ENCODE results near the gene KLHL29.

The KLHL29 gene

DNA sequence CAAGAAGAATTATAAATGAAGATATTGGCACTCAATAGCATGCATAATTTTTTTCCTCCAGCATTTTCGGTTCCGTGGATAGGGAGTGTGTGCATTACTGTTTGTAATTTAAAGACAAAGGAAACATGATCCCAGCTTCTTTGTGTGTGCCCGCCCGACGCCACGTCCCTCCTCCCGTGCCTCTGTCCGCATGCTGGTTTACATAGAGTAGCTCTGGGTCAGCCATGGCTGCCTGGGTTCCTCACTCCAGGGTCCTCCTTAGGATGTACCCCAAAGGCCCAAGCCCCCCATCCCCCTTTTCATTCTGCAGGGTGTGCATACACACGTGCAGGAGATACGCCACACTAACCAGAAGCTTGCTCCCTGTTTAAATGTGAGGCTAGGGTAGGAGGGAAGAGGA, 214.7 kb downstream of the KLHL29 start:
- DNase-seq, result no peak

DNA sequence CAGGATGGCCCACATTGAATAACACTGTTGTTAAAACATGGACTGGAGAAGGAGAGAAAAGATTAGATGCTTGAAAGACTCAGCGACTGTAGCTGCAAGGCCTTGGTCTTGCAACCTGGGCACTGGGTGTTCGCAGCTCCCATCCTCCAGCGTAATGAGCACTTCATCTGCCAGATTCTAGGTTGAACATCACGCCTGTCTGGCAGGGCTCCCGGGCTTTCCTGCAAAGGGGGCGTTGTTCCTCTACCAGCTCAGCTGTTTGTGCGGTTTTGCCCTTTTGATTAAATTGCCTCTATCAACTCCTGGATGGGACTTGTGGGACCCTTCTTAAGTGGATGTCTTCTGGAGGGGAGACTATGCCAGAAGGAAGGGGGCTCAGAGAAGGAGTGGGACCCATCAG, 215.4 kb downstream of the KLHL29 start:
- DNase-seq, result no peak

DNA sequence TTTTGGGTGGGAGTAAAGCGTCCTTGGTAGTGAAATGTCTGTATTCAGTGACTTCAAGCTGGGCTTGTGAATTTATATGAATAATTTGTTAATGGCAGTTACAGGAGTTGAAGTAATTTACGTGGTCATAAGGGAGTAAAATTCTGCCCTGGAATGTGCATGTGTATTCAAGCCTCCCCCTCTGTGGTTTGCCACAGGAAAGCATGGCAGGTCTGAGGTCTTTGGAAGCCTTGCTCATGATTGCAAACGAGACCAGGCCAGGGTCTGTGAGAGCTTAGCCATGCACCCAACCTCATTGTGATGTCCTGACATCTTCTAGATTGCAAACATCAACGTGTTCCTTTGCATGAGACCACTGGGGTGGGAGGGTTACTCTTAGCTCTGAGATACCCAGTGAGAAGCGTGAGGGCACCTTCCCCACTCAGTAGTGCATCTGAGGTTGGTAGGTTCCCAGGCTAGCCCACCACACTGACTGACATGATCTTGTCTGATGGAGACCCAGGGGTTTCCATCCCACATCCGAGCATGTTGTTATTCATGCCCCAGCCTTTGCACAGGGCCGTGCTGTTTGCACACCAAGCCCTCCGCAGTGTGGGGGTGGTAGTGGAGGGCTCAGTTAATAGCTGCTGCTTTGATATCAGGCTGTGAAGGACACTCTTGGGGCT, 216.5 kb downstream of the KLHL29 start:
- DNase-seq, result no peak

DNA sequence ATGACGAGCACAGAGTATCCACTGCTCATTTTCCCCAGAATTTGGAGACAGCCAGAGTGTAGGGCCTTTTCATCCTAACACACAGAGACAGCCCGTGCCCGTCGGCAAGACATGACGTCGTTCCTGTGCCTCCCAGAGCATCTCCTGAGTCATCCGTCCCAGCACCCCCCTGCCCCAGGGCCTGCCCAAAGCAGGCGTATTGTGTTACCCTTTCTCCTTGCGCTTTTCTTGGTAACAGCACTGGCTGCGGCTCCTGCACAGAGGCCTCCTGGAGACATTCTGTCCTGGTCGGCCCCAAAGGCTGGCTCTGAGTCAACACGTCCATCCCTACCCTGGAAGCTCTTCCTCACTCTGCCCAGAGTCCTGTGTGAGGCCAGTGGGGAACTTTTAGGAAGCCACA, 217.1 kb downstream of the KLHL29 start:
- no peak for DNase-seq

DNA sequence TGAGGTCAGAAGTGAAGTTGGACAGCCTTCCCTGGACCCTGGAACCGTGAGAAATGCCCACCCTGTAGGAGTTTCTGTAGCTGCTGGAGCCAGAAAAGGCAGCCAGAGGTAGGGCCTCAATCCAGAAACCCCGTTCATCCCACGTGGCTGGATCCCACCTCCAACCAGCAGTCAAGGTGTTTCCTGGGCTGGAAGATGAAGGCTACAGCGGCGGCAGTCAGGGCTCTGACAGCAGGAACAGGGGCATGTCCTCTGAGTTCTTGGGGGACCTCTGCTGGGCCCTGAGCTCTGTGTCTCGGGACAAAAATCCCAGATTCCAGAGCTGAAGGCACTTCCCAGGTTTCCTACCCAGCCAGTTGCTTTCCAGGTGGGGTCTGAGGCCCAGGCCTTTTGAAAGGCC, 218.2 kb downstream of the KLHL29 start:
- no peak for DNase-seq

DNA sequence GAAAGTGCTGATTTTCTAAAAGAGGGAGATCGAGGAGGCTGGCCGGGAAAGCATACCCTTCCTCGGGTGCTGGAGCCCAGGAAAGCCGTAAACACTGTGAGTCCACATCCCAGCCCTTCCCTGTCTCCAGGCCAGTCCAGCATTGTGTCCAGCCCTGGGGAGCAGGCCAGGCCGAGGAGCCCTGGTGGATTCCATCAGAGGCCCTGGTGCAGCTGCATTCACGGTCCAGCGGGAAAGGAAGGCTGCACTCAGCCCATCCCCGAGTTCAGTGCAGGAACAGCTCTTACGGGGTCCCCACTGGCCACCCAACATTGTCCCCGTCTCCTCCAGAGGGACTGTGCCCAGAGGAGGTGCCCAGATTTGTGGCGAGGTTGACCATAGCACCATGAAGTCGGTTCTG, 218.6 kb downstream of the KLHL29 start:
- no peak for DNase-seq

DNA sequence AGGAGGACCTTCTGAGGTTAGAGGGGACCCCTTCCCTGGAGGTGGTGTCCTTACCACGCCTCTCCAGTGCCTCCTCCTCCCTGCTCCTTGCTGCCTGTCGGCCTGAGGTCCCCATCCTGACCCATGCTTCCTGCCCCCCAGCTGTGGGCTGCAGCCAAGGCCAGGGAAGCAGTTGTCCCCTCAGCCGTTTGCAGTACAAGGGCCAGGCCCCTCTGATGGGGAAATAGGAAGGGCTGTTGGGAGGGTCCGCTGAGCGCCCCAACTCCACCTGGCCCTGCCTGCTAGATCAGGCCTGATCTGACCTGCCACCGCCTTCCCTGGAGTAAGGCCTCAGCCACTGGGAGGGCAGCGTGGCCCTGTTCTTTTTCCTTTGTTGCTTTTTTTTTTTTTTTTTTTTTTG, 219.8 kb downstream of the KLHL29 start:
- DNase-seq, result no peak

DNA sequence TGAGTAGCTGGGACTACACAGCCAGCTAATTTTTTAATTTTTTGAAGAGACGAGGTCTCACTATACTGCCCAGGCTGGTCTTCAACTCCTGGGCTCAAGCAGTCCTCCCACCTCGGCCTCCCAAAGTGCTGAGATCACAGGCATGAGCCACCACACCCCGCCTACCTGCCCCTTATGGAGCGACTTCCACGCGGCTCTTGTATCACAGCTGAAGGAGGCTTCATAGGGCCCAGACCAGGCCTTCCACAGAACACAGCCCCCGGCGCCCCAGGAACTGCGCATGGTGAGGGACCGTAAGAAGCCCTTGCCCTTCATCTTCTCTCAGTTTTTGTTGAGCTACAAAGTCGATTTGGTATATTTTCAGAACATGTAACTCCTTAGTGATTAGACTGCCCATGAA, 220.3 kb downstream of the KLHL29 start:
- DNase-seq, result no peak

DNA sequence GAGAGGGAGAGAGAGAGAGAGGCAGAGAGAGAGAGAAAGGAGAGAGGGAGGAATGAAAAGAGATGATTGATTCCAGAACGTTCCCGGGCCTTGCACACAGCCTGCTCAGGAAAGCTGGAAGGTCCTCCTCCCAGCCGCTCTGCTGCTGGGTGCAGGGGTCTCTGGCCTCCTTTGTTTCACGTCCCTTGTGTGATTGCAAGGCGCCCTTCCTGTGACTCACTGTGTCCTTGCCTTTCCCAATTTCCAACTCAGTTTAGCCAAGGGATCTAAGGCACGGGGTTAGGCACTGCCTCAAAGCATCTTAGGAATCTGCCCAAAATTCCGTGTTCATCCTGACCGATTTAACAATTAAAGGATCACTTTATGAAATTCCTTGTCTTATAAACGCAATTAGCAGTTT, 221.2 kb downstream of the KLHL29 start:
- DNase-seq, result no peak

DNA sequence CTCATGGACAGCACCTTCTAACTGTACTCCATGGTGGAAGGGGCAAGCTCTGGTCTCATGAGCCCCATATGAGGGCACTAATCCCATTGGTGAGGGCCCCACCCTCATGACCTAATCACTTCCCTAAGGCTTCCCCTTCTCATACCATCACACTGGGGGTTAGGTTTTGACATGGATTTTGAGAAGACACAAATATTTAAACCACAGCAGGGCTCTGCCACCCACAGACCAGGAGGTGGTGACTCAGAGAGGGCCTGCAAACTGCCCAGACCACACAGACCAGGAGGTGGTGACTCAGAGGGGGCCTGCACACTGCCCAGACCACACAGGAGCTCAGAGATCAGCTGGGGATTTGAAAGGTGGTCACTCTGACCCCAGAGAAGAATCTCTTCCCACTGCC, 222.0 kb downstream of the KLHL29 start:
- DNase-seq, result no peak

DNA sequence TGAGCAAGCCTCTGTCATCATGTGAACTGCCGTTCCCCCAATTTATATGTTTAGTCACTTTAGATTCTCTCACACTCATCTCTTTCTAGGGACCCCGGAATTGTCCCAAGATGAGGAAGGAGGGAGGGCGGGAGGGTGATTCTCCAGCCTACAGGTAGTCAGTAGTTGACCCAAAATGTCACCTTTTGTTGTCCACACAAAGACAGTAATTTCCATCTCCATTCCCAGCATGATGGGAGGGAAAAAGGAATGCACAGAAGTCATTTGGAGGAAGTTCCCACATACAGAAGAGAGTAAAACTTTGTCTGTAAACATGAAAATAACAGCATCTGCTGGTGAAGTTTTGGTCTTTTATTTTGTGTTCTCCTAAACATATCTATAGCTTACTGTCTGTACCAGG, 222.9 kb downstream of the KLHL29 start:
- DNase-seq, result no peak

DNA sequence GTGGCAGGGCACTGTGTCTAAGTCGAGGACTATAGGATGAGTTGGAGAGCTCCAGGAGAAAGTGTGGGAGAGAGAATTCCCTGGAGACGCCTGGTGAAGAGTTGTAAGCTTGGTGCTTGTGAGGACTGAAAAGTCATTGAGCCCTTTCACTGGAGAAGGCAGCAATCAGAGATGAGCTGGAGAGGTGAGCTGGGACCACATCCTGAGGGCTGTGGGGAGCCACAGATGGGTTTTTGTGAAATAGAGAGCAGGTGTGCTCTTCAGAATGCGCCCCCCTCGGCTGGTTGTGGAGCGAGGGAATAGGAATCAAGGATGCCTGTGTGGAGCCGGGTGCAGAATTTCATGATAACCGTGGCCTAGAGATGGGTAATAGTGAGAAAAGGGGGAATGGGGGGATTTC, 224.3 kb downstream of the KLHL29 start:
- no peak for DNase-seq

DNA sequence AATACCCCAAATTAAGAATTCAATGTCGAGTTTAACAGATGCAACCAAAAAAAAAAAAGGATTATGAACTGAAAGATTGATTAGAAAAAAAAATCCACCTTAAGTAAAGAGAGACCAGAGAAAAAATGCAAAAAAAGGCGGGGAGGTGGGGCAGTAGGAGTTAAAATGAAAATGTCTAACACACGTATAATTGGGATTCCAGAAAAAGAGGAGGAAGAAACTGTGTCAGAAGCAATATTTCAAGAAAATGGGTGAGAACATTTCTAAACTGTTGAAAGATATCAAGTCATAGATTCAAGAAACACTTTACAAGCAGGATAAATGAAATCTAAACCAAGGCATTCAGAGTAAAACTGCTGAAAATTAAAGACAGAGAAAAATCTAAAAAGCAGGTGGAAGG, 226.9 kb downstream of the KLHL29 start:
- DNase-seq, result no peak

DNA sequence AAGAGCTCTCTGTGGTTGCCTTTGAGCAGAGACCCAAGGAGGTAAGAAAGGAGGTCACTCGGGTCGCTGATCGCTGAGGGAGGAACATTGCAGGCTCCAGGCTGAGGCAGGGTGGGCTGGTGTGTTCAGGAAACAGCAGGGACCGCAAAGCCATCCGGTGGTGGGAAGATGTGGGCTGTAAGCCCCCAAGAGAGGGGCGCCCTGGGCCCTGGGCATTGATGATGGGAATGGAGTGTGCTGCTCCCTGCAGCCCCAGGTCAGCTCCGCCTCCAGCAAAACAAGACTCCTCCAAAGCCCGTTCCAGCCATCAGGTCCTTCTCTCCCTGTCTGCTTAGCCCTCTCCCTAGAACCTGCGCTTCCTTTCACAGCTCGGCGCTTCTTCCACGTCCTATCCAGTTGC, 229.7 kb downstream of the KLHL29 start:
- no peak for DNase-seq

DNA sequence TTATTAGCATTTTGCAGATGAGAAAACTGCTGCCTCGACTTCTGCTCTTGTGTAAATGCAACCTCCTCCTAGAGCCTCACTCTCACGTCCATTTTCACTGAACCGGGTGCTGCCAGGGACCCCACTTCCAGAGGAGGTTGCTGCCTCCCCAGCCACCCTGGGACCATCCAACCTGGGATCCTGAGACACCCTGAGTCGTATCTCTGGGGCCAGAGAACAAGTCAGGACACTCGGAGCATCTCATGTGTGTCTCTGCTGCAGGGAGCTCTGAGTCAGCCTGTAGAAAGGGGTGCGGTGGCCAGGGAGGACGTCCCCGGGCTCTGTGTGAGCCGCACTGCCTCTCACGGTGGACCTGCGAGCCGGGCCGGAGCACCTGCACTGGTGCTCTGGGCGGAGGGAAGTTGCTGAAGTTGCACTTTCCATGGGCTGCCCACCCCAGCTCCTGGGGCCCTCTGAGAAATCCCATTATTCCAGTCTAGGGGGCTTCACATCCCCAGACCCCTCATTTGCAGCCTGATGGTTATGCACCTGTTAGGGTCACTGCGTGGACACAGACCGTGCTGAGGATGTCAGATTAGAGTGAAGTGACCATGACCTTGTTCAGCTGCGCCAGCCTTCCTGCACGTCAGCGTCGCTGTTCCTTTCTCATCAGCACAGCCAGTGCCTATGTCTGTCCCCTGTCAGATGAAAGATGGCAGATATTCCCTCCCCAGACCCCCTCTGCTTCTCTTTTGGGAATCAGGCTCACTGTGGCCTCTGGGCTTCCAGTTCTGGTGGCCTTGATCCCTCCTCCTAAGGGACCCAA, 230.4 kb downstream of the KLHL29 start:
- no peak for DNase-seq

DNA sequence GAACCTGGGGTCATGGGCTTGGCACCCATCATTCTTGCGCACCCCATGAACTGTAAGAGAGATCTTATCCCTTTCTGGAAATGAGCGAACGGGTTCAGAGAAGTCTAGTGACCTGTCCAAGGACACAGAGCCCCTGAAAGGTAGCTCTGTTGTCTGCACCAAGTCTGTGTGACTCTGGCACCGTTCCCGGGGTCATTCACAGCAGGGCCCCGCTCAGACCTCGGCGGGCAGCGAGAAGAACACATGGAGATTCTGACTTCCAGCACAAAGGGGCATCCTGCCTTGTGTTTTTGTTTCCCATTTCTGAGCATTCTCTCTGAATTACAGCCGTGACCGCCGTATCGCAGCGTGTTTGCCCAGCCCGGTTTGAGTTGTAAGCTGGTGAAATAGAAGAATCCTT, 231.7 kb downstream of the KLHL29 start:
- DNase-seq, result no peak

DNA sequence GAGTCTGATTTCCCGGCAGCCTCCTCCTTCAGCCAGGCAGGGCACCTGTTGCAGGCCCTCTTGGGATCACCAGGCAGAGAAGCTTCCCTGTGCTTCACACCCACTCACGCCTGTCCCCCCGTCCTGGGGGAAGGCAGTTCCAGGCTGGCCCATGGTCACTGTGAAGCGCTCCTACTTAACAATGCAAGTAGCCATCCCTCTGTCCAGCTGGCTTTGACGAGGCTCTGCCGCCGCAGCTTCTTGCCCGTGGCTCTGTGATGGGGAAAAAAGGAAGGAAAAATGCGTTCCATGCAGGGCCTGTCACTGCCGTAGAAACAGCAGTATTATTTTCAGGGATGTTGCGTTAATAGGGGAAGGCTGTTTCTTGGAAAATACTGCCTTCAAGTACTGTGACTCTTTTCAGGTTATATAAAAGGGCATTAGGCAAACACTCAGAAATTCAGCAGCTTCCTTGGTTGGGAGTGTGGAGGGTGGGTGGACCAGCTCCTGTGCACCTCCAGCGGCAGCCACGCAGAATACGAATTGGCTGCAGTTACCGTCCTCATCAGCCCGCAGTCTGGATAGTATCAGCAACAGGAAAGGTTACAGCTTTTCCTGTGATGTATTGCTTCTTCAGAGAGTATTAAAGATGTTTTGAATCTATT, 232.3 kb downstream of the KLHL29 start:
- DNase-seq, result no peak

DNA sequence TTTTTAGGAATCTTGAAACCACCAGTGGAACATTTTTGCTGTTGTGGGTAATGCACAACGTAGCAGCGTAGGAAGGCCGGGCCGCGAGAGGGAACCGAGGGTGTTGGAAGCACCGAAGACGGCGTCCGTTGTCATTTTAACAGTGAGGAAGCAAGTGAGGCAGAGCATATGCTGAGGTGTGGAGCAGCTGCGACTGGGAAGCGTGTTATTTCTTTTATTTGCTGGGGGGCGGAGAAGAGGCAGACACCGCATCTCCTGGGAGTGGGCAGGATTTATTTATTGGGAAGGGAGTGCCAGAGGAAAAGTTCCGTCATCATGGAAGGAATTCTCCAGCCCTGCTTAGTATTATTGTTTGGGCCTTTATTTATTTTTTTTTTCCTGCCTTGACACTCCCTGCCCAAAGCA, 232.8 kb downstream of the KLHL29 start:
- no peak for DNase-seq

DNA sequence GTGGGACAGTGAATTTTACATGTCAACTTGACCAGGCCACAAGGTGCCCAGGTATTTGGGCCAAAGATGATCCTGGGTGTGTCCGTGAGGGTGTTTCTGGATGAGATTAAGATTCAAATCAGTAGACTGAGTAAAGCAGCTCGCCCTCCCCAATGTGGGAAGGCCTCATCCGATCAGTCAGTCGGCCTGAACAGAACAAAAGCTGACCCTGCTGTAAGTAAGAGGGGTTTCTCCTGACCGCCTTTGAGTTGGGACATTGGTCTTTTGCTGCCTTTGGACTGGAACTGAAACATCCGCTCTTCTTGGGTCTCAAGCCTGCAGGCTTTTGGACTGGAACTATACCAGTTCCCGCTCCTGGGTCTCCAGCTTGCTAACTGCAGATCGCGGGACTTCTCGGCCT, 233.3 kb downstream of the KLHL29 start:
- no peak for DNase-seq

DNA sequence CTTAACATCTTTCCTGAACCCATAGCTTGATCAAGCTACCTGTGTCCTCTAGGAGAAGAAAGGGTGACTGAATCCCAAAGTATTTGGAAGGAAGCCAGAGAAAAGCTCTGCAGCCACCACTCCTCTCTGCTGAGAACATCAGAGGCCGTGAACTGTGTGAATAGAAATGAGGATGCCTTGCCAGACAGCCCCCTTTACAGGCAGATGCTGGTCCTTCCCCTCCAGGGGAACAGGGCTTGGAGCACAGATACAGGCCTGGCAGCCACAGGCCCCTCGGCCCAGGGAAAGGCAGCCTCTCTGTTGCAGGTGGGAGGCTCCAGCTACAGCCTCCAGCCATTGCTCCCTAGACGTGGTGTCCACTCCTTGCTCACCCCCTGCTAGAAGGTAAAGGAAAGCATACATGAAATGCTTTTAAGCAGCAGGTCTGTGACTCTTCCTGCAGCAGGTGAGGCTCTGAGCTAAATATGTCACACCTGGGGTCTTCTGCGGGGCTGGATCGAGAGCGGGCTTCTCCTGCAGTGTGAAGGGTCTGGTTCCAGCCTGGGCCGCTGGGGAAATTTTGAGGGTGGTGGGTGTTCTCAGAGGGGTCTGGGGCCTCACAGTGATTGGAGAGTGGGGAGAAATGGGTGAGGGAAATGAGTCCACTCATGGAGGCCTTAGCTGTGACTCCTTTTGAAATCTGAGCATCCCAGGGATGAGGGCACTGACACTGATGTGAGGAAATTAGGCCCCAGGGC, 234.0 kb downstream of the KLHL29 start:
- no peak for DNase-seq

DNA sequence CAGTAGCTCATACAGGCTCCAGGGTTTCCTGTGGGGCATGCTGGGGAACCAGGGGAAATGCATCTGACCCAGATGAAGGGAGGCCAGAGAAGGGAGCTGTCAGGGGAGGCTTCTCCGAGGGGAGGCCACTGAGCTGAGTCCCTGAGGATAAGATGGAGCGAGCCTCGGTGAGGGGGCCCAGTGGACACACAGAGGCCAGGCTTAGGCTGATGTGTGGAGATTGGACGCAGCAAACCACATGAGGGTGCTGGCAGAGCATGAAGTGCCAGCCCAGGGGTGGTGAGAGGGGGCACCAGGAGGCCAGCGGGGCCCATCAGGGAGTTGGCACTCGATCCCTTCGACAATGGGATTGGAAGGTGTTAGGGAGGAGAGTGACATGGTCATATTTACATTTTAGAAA, 235.0 kb downstream of the KLHL29 start:
- no peak for DNase-seq

DNA sequence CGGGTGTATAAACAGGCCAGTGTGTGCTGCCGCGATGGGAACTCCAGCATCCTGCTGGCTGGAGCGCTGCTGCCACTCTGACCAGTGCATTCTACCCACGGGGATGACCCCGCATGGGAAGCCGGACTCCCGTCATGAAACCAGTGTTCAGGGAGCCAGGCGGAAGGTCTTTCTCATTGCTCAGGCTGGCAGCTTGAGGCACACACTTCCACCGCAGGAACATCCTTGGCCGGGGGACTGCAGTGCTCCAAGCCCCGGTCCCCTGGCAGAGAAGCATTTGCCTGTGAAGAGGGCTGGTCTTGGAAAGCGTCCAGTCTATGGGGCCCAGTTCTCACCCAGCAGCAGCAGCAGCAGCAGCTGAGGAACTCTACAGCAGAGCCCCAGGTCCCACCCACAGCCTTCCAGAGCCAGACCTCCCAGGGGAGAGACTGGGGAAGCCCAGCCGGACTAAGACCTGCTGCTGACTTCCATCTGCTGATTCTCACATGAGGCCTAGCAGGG, 235.9 kb downstream of the KLHL29 start:
- no peak for DNase-seq

DNA sequence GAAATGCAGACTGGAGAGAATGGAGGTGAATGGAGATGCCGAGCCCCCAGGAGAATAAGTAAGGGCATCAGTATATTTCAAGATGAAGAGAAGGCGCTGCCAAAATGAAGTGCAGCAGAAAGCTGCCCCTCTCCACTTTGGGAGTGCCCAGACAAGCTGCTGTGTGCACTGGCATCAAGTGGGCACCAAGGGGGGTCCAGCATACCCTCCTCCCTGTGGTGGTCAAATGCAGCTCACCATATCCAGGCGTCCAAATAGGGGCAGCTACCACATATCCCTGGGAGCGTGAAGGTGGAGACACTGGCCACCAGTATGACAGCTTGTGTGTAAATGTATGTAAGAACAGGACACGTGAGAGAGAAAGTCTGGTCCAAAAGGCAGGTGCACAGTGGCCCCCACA, 236.6 kb downstream of the KLHL29 start:
- no peak for DNase-seq
